NCI-H2196 treated with DMSO at 0.1 percent for 48 hours (cell line): Measurements from ENCODE around the gene KLHL3.

Experiments
- DNase-seq: peaks from one replicate; lab custom pipeline; 2025; ENCODE audit not compliant: unreplicated experiment; lab: John Stamatoyannopoulos, UW

KLHL3 gene

DNA sequence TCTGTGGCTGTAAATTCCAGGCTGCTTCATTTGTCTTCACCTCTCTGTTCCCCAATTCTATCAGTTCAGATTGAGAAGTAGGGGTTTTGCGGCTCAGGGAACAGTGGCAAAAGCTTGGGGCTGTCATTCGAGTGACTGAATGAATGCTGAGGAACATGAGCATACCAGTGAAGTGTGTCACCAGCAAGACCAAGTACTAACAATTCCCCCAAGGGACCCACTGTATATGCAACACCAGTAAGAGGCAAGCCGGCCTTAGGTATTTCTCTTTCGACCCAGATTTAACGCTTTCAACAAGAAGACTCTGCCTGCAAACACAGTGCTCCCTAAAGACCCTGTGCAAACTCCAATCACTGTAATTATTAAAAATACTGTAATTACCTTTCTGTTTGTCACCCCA, 25.8 kb downstream of the KLHL3 start:
- no peak for DNase-seq

DNA sequence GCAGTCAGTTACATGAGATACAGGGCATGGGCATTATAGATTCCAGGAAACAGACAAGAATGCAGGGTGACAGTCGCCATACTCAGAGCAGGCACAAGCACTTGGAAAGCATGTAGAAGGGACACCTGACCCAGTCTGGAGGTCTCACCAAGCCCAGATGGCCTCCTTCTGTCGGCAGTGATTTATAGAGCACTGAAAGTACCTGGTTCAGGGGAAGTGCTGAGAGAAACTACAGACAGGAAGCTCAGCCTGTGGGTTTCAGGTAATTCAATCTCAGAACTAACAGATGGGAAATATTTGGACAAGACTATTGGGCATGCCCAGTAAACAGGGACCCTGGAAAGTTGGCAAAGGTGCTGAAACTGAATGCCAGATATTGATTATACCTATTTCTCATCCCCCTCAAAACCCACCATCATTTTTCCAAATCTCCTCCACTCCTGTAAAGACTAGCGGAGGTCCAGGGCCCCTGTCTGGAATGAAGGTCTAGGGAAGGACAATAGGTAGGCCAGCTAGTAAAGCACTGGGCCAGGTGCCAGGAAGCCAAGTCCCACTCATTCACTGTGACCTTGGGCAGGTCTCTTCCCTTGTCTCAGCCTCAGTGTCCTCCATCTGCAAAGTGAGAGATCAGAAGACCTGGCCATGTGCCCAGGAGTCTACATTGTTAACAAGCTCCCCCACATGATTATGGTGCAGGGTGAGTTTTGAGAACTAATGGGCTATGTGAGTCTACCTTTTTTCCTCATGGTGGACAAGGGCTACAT, 26.9 kb downstream of the KLHL3 start:
- DNase-seq, result peak; percentile 33

DNA sequence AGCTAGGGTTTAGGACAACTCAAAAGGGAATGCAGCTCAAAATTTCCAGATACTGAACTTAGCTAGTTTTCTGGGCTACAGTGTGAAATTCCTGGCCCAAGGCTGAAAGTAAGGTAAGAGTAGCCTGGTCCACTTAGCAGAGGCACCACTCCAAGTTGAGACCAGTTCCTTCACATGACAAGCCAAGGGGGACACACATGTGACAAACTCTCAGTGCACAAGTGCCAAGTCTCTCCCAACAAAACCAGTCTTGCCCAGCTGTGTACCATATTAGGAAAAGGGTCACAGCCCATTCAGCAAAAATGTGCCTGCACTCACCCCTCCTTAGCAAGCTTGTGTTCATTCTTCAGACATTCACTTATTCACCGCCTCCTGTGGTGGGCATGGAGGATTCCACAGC, 27.8 kb downstream of the KLHL3 start:
- DNase-seq, result no peak

DNA sequence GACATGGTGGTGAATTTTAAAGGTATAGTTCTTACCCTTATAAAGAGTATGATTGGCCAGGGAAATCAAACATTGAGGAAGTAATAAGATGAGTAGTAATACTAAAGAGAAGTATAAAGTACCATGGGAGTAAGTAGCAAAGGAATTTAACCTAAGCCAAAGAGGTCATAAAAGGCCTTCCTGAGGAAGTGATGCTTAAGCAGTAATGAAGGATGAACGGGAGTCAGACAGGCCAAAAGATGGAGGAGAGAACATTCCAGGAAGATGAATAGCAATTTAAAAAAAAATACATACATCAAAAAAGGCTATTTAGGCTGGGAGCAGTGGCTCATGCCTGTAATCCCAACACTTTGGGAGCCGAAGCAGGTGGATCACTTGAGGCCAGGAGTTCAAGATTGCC, 29.0 kb downstream of the KLHL3 start:
- DNase-seq, result no peak

DNA sequence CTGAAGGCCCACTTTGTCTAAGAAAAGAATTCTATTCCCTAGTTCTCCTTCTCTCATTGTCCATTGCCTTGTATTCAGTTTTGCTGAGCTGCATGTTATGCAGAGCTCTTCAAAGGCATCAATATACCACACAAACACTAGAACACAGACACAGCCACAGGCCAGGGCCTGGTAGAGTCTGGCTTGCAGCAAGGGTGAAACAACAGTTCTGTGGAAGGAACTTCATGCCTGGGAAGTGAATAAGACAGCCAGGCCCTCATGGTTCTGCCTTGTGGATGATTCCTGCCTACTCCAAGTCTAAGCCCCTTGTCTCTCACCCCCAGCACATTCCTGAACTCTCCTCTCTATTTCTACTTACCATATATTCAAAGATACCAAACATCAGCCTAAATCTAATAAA, 30.8 kb downstream of the KLHL3 start:
- no peak for DNase-seq

DNA sequence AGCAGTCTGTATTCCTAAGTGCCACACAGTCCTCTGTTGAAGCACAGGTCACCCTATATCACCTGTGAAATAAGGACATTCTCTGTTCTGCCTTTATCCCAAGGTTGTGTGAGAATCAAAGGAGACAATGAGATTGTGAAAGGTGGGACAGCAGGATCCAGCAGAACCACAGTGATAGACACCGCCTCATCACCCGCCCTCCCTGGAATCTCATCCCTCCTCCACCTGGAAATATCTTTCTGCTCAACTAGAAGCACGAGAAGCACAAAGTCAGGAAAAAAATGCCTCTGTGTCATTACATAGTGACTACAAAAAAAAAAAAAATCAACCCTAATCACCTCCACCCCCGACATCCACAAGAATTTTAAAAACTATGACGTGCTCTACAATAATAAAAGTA, 32.3 kb downstream of the KLHL3 start:
- no peak for DNase-seq

- no peak for DNase-seq
Observed at GRCh38 chr5:137700282-137700680, 35.6 kb downstream of the KLHL3 start.

DNA sequence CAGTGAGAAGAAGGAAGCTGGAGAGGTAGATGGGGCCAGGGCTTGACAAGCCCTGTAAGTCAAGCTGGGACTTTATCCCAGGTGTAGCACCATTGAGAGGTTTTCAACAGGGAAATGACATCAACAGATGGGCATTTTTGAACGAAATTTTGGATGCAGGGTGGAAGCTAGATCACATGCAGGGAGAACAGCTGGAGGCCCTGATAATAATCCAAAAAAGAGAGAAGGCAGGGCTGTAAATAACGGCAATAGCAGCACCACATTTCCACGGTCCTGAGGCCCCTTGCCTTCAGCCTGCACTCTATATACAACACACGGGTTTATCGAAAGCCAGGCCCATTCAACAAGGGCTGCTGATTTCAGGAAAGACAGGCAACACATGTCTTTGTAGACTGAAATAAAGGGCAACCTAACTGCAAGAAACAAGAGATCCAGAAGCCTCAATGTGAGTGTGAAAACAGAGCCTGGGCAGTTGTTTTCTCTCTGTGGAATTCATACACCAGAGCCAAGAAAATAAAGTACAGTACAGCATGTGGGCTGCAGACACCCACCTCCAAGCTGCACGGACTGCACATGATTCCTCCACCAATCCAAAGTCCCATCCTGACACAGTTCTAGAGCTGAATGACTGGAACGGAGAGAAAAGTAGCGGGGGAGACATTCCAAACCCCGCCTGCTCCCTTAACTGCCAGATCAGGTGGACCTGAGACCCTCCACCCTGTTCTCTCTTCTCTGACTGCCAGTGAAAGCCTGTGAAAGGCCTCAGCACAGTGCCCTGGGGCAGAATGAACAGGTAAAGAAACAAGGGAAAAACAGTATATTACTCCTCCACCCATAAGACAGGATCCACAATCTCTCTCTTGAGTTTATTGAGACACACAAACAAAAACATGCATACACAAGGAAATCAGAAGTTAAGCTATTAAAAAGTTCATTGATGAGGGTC, 36.3 kb downstream of the KLHL3 start:
- no peak for DNase-seq

- no peak for DNase-seq
Observed at GRCh38 chr5:137696481-137696880, 39.4 kb downstream of the KLHL3 start.

GRCh38 chr5:137695651-137696428, 40.0 kb downstream of the KLHL3 start:
- DNase-seq, result no peak

- DNase-seq, result no peak
Observed at GRCh38 chr5:137693951-137694721, 41.8 kb downstream of the KLHL3 start.

DNA sequence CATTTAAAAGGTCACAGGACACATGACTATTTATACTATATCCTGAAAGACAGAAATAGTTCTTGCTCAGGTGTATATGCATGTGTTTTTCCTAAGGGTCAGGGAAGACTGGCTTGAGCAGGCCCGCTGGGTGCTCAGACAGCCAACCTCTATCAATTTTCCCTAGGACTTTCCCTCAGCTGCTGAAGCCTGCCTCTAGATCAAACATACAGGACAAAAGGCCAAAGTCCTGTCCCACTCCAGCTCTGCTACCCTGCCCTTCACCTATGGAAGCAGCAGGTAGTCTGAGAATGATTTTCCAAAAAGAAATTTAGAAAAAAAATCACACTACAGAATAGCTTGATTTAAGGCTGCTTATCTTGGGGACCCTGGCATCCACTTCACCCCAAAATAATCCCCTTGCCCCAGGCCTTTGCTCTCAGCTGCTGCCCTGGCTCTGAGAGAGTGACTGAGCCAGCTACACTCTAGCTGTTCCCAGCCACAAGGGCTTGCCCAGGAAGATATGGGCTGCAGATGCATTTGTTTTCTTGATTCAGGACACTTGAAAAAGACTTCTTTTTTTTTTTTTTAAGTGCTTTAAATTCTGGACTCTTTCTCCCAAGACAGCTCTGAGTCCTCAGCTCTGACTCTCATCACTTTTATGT, 42.5 kb downstream of the KLHL3 start:
- DNase-seq, result no peak

GRCh38 chr5:137689306-137689705, 46.6 kb downstream of the KLHL3 start:
- DNase-seq, result no peak

DNA sequence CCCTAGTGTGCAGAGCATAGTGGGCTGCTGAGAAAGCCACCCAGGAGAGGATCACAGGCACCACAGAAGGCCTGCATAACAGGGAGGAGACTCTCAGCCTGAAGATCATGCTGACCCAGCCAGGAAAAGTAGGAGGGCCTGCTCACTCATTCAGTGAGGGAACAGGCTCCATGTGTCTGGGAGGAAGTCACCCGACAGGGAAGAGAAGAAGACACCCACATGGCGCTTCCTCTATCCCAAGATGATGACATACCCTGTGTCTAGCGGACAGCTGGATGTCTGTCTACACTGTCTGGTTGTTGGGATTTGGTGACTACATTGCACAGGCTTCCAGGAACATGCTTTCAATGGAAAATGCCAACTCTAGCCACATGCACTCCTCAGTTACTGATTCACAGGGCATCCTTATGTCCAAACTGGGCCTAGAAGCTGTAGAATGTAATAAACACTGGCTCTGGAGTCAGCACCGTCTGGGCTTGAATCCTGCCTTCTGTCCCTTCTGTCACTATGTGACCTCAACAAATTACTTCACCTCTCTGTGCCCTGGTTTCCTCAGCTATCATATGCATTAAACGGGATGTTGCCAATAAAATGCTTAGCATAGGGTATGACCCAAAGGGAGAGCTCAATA, 47.6 kb downstream of the KLHL3 start:
- DNase-seq, result no peak

DNA sequence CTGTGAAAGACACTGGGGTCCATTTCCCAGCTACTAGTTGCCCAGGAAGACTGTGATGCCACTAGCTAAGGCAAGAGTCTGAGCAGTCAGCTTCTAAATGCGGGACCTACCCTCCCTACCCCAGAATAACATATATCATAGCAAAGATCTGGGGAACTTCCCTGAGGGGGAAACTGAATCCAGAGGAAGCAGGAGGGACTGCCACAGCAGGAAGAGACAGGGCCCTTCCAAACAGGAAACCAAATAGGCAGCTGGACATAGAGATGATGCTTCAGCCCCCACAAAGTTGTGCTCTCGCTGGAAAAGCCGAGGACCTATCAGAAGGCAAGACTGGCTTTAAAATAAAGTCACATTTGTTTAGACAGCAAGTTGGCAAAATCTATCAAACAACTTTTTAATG, 51.1 kb downstream of the KLHL3 start:
- DNase-seq, result no peak

DNA sequence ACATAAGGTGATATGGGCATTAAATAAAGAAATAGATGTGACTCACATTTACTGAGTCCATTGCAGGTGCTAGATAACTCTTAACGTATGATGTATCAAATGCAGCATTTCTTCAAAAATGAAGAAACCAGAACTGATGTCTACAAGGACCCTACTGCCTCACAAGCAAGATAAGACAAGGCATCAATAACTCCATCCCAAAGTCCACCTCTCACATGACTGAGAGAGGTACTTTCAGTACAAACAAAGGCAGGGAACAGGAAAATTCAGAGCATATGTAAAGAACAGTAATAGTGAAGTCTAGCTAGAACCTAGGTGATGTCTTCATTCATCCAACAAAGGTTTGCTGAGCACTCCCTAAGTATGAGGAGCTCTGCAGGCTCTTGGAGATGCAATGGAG, 54.7 kb downstream of the KLHL3 start:
- DNase-seq, result no peak

DNA sequence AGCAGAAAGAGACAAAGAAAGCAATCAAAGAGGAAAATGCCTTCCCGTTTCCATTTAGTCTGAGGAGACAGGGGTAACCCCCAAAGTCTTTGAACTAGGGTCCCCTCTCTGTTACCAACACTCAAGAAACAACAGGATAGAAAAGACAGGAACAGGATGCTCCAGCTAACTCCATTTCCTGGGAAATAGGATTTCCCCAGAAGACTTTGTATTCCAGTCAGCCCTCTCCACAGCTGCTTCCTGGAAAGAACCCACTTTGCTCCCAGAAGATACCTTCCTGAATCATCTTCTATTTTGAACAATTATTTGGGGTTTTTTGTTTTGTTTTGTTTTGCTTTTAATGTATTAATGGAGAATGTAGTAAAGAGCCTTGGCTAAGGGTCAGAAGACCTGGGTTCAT, 56.0 kb downstream of the KLHL3 start:
- DNase-seq, result no peak

DNA sequence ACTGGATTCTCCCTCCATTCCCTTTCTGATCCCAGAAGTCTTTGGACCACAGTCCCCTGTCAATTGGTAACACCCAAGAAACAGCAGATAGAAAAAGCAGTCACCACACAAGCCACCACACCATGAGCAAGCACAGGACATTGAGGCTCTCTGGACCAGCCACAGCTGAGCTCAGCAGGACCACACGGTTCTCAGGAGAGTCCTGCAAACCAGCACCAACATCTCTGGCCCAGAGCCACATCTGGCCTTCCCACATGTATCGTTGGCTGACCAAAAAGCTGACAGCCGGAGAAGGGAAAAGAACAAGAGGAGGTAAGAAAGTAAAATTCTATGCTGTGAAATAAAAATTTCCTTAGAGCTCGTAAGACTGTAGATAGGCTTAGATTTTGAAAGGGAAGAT, 56.7 kb downstream of the KLHL3 start:
- DNase-seq, result no peak

GRCh38 chr5:137672881-137673280, 63.0 kb downstream of the KLHL3 start:
- DNase-seq, result no peak

- DNase-seq, result peak; percentile 12
Observed at GRCh38 chr5:137672001-137672400, 63.9 kb downstream of the KLHL3 start.
